Activated naive CD8-positive, alpha-beta T cell treated with anti-CD3 and anti-CD28 coated beads, Interleukin-2, amount 10 ng/mL, durations not matched to agents 7 days and 5 days (primary cell): ENCODE results near the gene RTN4IP1. TPM values are rescaled to one million over a fixed set of nuclear protein-coding genes. Genes with fewer than 3 reads are reported as not detected.

Experiments
- ATAC-seq: fragments of 150-1000 bp; cut with Tn5 transposase; one replicate; pipeline ENCODE4 v1.10.0; 2021; ENCODE audit warnings: low read depth, moderate library complexity
- POLR2A ChIA-PET: fragments of 350-600 bp; sonication (Branson Sonifier 250); formaldehyde crosslinking; loops from one replicate; lab custom pipeline; 2021; ENCODE audit warnings: antibody characterized with exemption; lab: Charles Lee
- DNase-seq: peaks from one replicate; pipeline ENCODE4 v3.0.0; 2021
- H3K27ac Mint-ChIP-seq: one replicate; pipeline ENCODE4 v1.8.0; 2022; ENCODE audit warnings: mild to moderate bottlenecking, mixed read lengths
- H3K27me3 Mint-ChIP-seq: one replicate; pipeline ENCODE4 v1.8.0; 2022; ENCODE audit warnings: mild to moderate bottlenecking, moderate library complexity, mixed read lengths
- H3K36me3 Mint-ChIP-seq: one replicate; pipeline ENCODE4 v1.8.0; 2021; ENCODE audit warnings: mild to moderate bottlenecking, mixed read lengths
- H3K4me1 Mint-ChIP-seq: one replicate; pipeline ENCODE4 v1.8.0; 2021; ENCODE audit warnings: mixed read lengths
- H3K4me3 Mint-ChIP-seq: one replicate; pipeline ENCODE4 v1.8.0; 2022; ENCODE audit warnings: mild to moderate bottlenecking, moderate library complexity, mixed read lengths
- H3K9me3 Mint-ChIP-seq: one replicate; pipeline ENCODE4 v1.8.0; 2021; ENCODE audit warnings: mixed read lengths
- total RNA-seq, 2 experiments: library from RNA; stranded (reverse); gene quantifications; one replicate each; pipeline ENCODE4 v1.2.3, GENCODE V29; 2021

RTN4IP1 gene
- total RNA-seq, 2 experiments from 2014 or later = 7.8 to 8.0 TPM

- peaks cover 71% of the 10 kb centered on the region for H3K36me3 Mint-ChIP-seq
- DNase-seq (no peak), ATAC-seq (no peak)
- peaks cover 11% of the 10 kb centered on the region for H3K4me1 Mint-ChIP-seq
- no peaks in the 10 kb centered on the region for H3K27me3 Mint-ChIP-seq
- H3K27ac Mint-ChIP-seq = peak overlapping the region; percentile 1
- no peak overlapping the region for H3K4me3 Mint-ChIP-seq
- H3K9me3 Mint-ChIP-seq = peaks cover 2% of the 10 kb centered on the region
- POLR2A ChIA-PET = interaction anchor here (0.7 to 1.1 kb wide), 2 partner anchors 27 to 35 kb away, joined by 3 read pairs; no protein-coding TSS in a partner anchor
Observed at GRCh38 chr6:106546691-106547414, 82.4 kb downstream of the RTN4IP1 start.

DNA sequence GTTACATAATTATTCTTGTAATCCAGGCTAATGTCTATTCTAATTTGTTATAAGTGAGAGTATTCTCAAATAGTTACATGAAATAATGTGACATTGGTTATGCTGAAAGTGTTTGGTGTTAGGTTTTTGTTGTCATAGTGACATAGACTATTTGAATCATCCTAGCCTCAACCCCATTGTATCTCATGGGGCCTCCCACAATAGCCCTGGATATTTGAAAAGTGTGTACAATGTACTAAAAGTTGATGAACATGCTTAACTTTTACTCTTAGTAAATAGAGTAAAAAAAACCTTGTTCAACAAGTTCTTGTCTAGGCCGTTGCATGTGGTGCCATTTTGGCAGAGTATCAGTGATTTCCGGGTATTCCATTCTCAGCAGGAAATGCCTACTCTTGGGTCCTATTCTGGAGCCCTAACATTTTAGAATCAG lies 83.0 kb downstream of the RTN4IP1 start:
- Mint-ChIP-seq H3K36me3 (peaks cover 65% of the 10 kb centered on the region), H3K27ac (no peak overlapping the region), H3K9me3 (peaks cover 2% of the 10 kb centered on the region), H3K27me3 (no peaks in the 10 kb centered on the region), H3K4me1 (peaks cover 11% of the 10 kb centered on the region), H3K4me3 (no peak overlapping the region)
- DNase-seq = no peak
- POLR2A ChIA-PET = interaction anchor here (1.1 kb wide), 1 partner anchor 26 kb away, joined by 3 read pairs; no protein-coding TSS in a partner anchor
- no peak for ATAC-seq

DNA sequence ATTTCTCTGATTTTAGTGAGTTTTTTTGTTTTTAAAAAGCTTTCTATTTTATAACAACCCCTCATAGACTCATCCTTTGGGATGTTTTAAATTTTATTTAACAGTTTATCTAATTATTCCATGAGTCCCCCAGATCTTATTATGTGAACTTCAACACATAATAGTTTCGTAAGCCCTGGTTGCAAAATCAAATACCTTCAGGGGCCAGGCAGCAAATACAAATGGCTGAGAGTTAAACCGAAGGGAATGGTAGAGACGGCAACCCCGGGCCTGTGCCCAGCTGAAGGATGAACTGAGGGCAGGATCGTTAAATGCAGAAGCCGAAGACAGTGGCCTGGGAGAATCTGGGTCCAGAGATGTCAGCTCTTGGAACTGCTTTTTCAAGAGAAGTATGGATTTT lies 88.4 kb downstream of the RTN4IP1 start:
- DNase-seq = no peak
- Mint-ChIP-seq H3K4me1 (peaks cover 14% of the 10 kb centered on the region), H3K36me3 (peaks cover 44% of the 10 kb centered on the region), H3K27ac (no peak overlapping the region), H3K27me3 (no peaks in the 10 kb centered on the region), H3K4me3 (no peak overlapping the region), H3K9me3 (no peaks in the 10 kb centered on the region)
- ATAC-seq = no peak
- POLR2A ChIA-PET = no interaction called here

GRCh38 chr6:106540432-106540831 lies 88.9 kb downstream of the RTN4IP1 start:
- ATAC-seq (no peak), DNase-seq (no peak)
- no peaks in the 10 kb centered on the region for H3K27me3 Mint-ChIP-seq
- peaks cover 12% of the 10 kb centered on the region for H3K4me1 Mint-ChIP-seq
- POLR2A ChIA-PET = no interaction called here
- no peaks in the 10 kb centered on the region for H3K9me3 Mint-ChIP-seq
- H3K4me3 Mint-ChIP-seq = no peak overlapping the region
- H3K27ac Mint-ChIP-seq = no peak overlapping the region
- peaks cover 40% of the 10 kb centered on the region for H3K36me3 Mint-ChIP-seq

GRCh38 chr6:106539936-106540335 lies 89.4 kb downstream of the RTN4IP1 start:
- H3K4me1 Mint-ChIP-seq = peaks cover 14% of the 10 kb centered on the region
- peaks cover 40% of the 10 kb centered on the region for H3K36me3 Mint-ChIP-seq
- no peak overlapping the region for H3K27ac Mint-ChIP-seq
- ATAC-seq (no peak), DNase-seq (no peak)
- POLR2A ChIA-PET = no interaction called here
- H3K9me3 Mint-ChIP-seq = no peaks in the 10 kb centered on the region
- H3K4me3 Mint-ChIP-seq = no peak overlapping the region
- no peaks in the 10 kb centered on the region for H3K27me3 Mint-ChIP-seq

DNA sequence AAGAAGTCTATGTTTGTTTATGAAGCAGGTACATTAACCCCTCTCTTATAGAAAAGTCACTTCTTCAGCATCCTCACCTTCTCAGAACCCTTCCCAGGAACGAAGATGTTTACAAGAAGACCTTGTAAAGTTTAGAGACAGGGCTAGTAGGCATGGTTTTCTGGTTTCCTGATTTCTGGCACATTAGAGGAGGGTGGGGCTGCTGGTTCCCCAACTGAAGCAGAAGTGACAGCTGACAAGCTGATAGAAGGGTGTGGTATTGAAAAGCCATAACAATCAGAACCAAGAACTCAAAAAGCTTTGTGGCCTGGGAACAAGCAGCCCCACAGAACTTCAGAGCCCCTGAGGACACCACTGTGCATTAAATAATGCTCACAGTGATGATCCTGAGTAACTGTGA lies 91.2 kb downstream of the RTN4IP1 start:
- peaks cover 30% of the 10 kb centered on the region for H3K4me1 Mint-ChIP-seq
- H3K4me3 Mint-ChIP-seq = no peak overlapping the region
- POLR2A ChIA-PET = no interaction called here
- DNase-seq (no peak), ATAC-seq (no peak)
- H3K9me3 Mint-ChIP-seq = no peaks in the 10 kb centered on the region
- H3K27me3 Mint-ChIP-seq = no peaks in the 10 kb centered on the region
- peaks cover 41% of the 10 kb centered on the region for H3K36me3 Mint-ChIP-seq
- no peak overlapping the region for H3K27ac Mint-ChIP-seq

DNA sequence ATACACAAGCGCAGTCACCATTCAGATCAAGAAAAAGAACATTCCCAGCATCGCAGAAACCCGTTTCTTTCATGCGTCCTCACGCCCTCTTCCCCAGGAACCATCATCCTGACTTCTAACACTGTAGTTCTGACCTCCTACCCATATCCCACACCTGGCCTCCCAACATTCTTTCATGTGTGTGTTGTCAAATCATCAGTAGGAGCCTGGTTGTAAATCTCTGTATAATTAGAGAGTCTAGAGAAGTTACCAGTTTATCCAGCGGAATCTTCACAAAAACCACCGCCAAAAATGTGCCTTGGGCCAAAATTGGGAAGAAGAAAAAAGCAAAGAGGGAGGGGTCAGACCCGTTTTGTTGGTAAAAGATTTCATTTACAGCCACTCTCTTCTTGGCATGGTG lies 91.6 kb downstream of the RTN4IP1 start:
- H3K4me1 Mint-ChIP-seq = peaks cover 34% of the 10 kb centered on the region

GRCh38 chr6:106536851-106537250 lies 92.4 kb downstream of the RTN4IP1 start:
- no peak for ATAC-seq

More for the DNA sequence above, 91.6 kb downstream of the RTN4IP1 start:
- Mint-ChIP-seq H3K36me3 (peaks cover 45% of the 10 kb centered on the region), H3K27ac (no peak overlapping the region), H3K4me3 (no peak overlapping the region), H3K27me3 (no peaks in the 10 kb centered on the region), H3K9me3 (no peaks in the 10 kb centered on the region)
- no peak for DNase-seq
- ATAC-seq = no peak
- POLR2A ChIA-PET = no interaction called here

DNA sequence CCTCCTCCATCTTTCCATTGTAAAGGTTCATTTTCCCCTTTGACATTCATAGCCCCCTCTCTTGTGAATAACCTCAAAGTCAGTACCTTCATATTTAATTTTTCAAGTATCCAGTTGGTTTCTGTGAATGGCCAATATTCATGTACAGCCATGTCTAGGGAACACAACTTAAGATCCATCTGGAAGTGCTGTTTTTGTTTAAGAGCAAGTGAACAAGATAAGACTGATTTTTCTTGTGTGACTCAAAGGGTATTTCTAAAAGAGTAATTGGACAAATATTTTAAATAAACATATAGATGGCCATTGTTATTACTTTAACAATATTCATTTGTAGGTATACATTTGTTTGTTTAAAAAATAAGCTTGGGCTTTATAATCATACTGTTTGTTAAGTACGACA lies 92.9 kb downstream of the RTN4IP1 start:
- DNase-seq (no peak), ATAC-seq (no peak)
- no peaks in the 10 kb centered on the region for H3K27me3 Mint-ChIP-seq
- H3K9me3 Mint-ChIP-seq = no peaks in the 10 kb centered on the region
- H3K36me3 Mint-ChIP-seq = peaks cover 49% of the 10 kb centered on the region
- H3K4me1 Mint-ChIP-seq = peaks cover 34% of the 10 kb centered on the region
- H3K27ac Mint-ChIP-seq = no peak overlapping the region
- H3K4me3 Mint-ChIP-seq = no peak overlapping the region
- POLR2A ChIA-PET = no interaction called here

More at GRCh38 chr6:106536851-106537250, 92.4 kb downstream of the RTN4IP1 start:
- no peaks in the 10 kb centered on the region for H3K27me3 Mint-ChIP-seq
- H3K4me1 Mint-ChIP-seq = peaks cover 34% of the 10 kb centered on the region
- H3K4me3 Mint-ChIP-seq = no peak overlapping the region
- DNase-seq = no peak
- no peak overlapping the region for H3K27ac Mint-ChIP-seq
- POLR2A ChIA-PET = no interaction called here
- H3K36me3 Mint-ChIP-seq = peaks cover 45% of the 10 kb centered on the region
- H3K9me3 Mint-ChIP-seq = no peaks in the 10 kb centered on the region

- DNase-seq (no peak), ATAC-seq (no peak)
- no peaks in the 10 kb centered on the region for H3K27me3 Mint-ChIP-seq
- POLR2A ChIA-PET = interaction anchor here (1.8 kb wide), 2 partner anchors 13 to 22 kb away, joined by 5 to 7 read pairs; no protein-coding TSS in a partner anchor
- peaks cover 39% of the 10 kb centered on the region for H3K4me1 Mint-ChIP-seq
- H3K4me3 Mint-ChIP-seq = no peak overlapping the region
- peaks cover 54% of the 10 kb centered on the region for H3K36me3 Mint-ChIP-seq
- H3K27ac Mint-ChIP-seq = peak overlapping the region; percentile 28
- H3K9me3 Mint-ChIP-seq = no peaks in the 10 kb centered on the region
Observed at GRCh38 chr6:106535012-106535411, 94.3 kb downstream of the RTN4IP1 start.

GRCh38 chr6:106534564-106534982 lies 94.7 kb downstream of the RTN4IP1 start:
- H3K36me3 Mint-ChIP-seq = peaks cover 57% of the 10 kb centered on the region
- H3K4me3 Mint-ChIP-seq = no peak overlapping the region
- peaks cover 39% of the 10 kb centered on the region for H3K4me1 Mint-ChIP-seq
- DNase-seq = no peak
- POLR2A ChIA-PET = interaction anchor here (1.6 to 1.8 kb wide), 3 partner anchors 12 to 22 kb away, joined by 5 to 9 read pairs (median 7); no protein-coding TSS in a partner anchor
- H3K9me3 Mint-ChIP-seq = no peaks in the 10 kb centered on the region
- peak; percentile 36 for ATAC-seq
- peak overlapping the region; percentile 17 for H3K27ac Mint-ChIP-seq
- H3K27me3 Mint-ChIP-seq = no peaks in the 10 kb centered on the region

GRCh38 chr6:106534004-106534403 lies 95.3 kb downstream of the RTN4IP1 start:
- ATAC-seq = no peak

DNA sequence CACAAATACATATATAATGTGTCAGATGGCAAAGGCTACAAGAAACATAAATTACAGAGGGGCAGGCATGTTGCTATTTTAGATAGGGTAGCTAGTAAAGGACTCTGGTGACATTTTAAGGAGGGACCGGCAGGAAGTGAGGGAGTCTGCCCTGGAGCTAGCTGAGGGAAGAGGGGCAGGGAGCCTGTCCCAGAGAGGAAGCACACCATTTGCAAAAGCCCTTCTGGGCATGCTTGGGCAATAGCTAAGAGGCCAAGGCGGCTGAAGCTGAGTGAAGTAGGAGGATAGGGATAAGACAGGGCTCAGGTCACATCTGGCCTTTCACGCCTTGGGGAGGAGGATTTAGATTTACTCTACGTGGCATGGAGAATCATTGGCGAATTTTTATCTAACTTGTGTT lies 96.2 kb downstream of the RTN4IP1 start:
- peaks cover 38% of the 10 kb centered on the region for H3K4me1 Mint-ChIP-seq
- DNase-seq = no peak
- peaks cover 66% of the 10 kb centered on the region for H3K36me3 Mint-ChIP-seq
- no peak overlapping the region for H3K4me3 Mint-ChIP-seq
- H3K27me3 Mint-ChIP-seq = no peaks in the 10 kb centered on the region
- no peak for ATAC-seq
- peak overlapping the region; percentile 6 for H3K27ac Mint-ChIP-seq
- POLR2A ChIA-PET = interaction anchor here (1.2 to 1.8 kb wide), 3 partner anchors 11 to 22 kb away, joined by 3 to 9 read pairs (median 7); no protein-coding TSS in a partner anchor
- no peaks in the 10 kb centered on the region for H3K9me3 Mint-ChIP-seq

More at GRCh38 chr6:106534004-106534403, 95.3 kb downstream of the RTN4IP1 start:
- Mint-ChIP-seq H3K27me3 (no peaks in the 10 kb centered on the region), H3K9me3 (no peaks in the 10 kb centered on the region), H3K36me3 (peaks cover 62% of the 10 kb centered on the region), H3K27ac (peak overlapping the region; percentile 17), H3K4me3 (no peak overlapping the region), H3K4me1 (peaks cover 39% of the 10 kb centered on the region)
- no peak for DNase-seq
- POLR2A ChIA-PET = interaction anchor here (1.2 to 1.8 kb wide), 4 partner anchors 12 to 23 kb away, joined by 3 to 9 read pairs (median 6); no protein-coding TSS in a partner anchor

DNA sequence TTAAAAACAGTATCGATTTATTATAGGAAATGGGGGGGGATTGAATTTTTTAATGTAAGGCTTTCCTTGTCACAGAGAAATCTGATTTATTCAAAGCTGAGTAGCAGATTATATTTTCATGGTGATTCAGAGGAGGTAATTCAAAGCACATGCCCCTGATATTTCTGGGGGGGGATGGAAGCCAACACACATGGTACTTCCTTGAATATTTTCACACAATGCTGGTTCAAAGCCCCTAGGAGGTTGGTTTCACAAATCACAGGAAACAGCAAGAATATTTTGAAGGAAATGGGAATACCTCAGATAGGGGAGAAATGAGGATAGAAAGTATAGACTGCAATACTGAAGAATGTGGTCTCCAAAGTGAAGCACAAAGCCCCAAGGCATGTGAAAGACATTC lies 98.8 kb downstream of the RTN4IP1 start:
- no peak for ATAC-seq
- Mint-ChIP-seq H3K27me3 (no peaks in the 10 kb centered on the region), H3K4me3 (no peak overlapping the region), H3K36me3 (peaks cover 60% of the 10 kb centered on the region), H3K27ac (no peak overlapping the region), H3K9me3 (no peaks in the 10 kb centered on the region), H3K4me1 (peaks cover 42% of the 10 kb centered on the region)
- POLR2A ChIA-PET = interaction anchor here (0.9 kb wide), 1 partner anchor 18 kb away, joined by 3 read pairs; no protein-coding TSS in a partner anchor
- no peak for DNase-seq
